DND-41 (cell line): ENCODE measurements around the gene SLCO4A1.

Experiments
- EZH2 ChIP-seq: IDR thresholded peaks from 3 replicates; pipeline ENCODE4 v1.6.1; 2012; ENCODE audit warnings: borderline replicate concordance, low read depth, mild to moderate bottlenecking, moderate library complexity, low read length, inconsistent platforms; ENCODE audit not compliant: severe bottlenecking
- TF ChIP-seq, protein P1 (sequence below): IDR thresholded peaks from 2 replicates; pipeline ENCODE4 v1.5.1; 2012; ENCODE audit warnings: borderline replicate concordance, low read length, moderate library complexity, mild to moderate bottlenecking; ENCODE audit not compliant: poor library complexity, severe bottlenecking; ENCODE audit errors: extremely low read depth

DNA sequence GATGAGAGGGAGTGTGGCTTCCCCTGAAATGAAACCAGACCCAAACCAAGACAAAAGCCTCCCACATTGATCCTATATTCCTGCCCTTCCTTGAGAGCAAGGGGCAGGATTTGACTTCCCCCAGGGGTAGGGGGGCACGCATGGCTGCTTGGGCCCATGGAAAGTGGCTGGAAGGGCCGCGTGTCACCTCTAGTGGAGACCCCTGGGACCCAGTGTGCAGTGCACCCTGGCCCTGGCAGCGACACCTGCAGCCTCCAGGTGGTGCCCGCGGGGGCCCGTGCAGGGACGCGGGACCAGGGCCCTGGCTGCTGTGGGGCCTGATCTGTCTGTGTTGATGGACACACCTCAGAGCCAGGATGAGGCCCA, 18.0 kb upstream of the SLCO4A1 start:
- TF ChIP-seq, protein P1, sequence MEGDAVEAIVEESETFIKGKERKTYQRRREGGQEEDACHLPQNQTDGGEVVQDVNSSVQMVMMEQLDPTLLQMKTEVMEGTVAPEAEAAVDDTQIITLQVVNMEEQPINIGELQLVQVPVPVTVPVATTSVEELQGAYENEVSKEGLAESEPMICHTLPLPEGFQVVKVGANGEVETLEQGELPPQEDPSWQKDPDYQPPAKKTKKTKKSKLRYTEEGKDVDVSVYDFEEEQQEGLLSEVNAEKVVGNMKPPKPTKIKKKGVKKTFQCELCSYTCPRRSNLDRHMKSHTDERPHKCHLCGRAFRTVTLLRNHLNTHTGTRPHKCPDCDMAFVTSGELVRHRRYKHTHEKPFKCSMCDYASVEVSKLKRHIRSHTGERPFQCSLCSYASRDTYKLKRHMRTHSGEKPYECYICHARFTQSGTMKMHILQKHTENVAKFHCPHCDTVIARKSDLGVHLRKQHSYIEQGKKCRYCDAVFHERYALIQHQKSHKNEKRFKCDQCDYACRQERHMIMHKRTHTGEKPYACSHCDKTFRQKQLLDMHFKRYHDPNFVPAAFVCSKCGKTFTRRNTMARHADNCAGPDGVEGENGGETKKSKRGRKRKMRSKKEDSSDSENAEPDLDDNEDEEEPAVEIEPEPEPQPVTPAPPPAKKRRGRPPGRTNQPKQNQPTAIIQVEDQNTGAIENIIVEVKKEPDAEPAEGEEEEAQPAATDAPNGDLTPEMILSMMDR, result no peak
- no peak for TF ChIP-seq EZH2
